HFFc6 (cell line): ENCODE results near the gene ATG9A. TPM values are rescaled to one million over a fixed set of nuclear protein-coding genes. Genes with fewer than 3 reads are reported as not detected.

ENCODE experiments used
- DNase-seq: peaks from one replicate; pipeline ENCODE4 v3.0.0-alpha.2; 2018
- H3K27ac Mint-ChIP-seq: 2 replicates; pipeline ENCODE4 v1.8.0; 2020; ENCODE audit warnings: mild to moderate bottlenecking, mixed read lengths
- H3K27me3 Mint-ChIP-seq: 2 replicates; pipeline ENCODE4 v1.8.0; 2021; ENCODE audit warnings: mild to moderate bottlenecking, moderate library complexity, mixed read lengths; ENCODE audit not compliant: insufficient read depth
- H3K36me3 Mint-ChIP-seq: 2 replicates; pipeline ENCODE4 v1.8.0; 2021; ENCODE audit warnings: low read depth, mixed read lengths
- H3K4me1 Mint-ChIP-seq: 2 replicates; pipeline ENCODE4 v1.8.0; 2020; ENCODE audit warnings: low read depth, mixed read lengths
- H3K4me3 Mint-ChIP-seq: 2 replicates; pipeline ENCODE4 v1.8.0; 2020; ENCODE audit warnings: mild to moderate bottlenecking, moderate library complexity, mixed read lengths
- H3K9me3 Mint-ChIP-seq: 2 replicates; pipeline ENCODE4 v1.8.0; 2020; ENCODE audit warnings: mild to moderate bottlenecking, mixed read lengths
- CTCF ChIP-seq: fragments of 200-600 bp; sonication (generic); IDR thresholded peaks from 2 replicates; pipeline ENCODE4 v1.5.0; 2021; ENCODE audit warnings: antibody characterized with exemption, mild to moderate bottlenecking
- total RNA-seq, 6 experiments: library from RNA; stranded (reverse); fragmentation: NEBNext Ultra II Directional; extraction: Animal tissue kit (Norgen Biotek cat#: 25700); gene quantifications; 2 replicates in 1 of 6; 3 replicates in 5 of 6; pipeline ENCODE4 v1.2.3, GENCODE V29; 2021

The ATG9A gene
- total RNA-seq, 6 experiments from 2014 or later, result 50.5 to 58.8 (median 52.5) TPM

GRCh38 chr2:219245899-219246230 is 16.4 kb upstream of the ATG9A start:
- Mint-ChIP-seq H3K27me3 (peaks cover 3% of the 10 kb centered on the region), H3K27ac (peak overlapping the region; percentile 97), H3K4me3 (peak overlapping the region; percentile 97), H3K4me1 (peaks cover 37% of the 10 kb centered on the region), H3K9me3 (no peaks in the 10 kb centered on the region), H3K36me3 (peaks cover 11% of the 10 kb centered on the region; the same call in 1 of the 2 replicates)
- DNase-seq, result no peak
- no peak for TF ChIP-seq CTCF

GRCh38 chr2:219245148-219245898 is 15.9 kb upstream of the ATG9A start, which contains the start of the genes GLB1L and STK16:
GLB1L (minus strand) TSS chr2:219245444; CDS start chr2:219243573, 1,871 bp downstream.
STK16 (plus strand) TSS chr2:219245479; CDS start chr2:219246000, 521 bp downstream.
- peak within 1 kb of the TSS; percentile 97 for H3K4me3 Mint-ChIP-seq
- TF ChIP-seq CTCF, result no peak
- no peaks in the 10 kb centered on the region for H3K9me3 Mint-ChIP-seq
- DNase-seq, result peak; percentile 92
- H3K4me1 Mint-ChIP-seq, result peaks cover 31% of the 10 kb centered on the region
- H3K27me3 Mint-ChIP-seq, result peaks cover 3% of the 10 kb centered on the region; the same call in 1 of the 2 replicates
- H3K27ac Mint-ChIP-seq, result peak within 1 kb of the TSS; percentile 97
- H3K36me3 Mint-ChIP-seq, result peaks cover 6% of the 10 kb centered on the region; the same call in 1 of the 2 replicates

- no peaks in the 10 kb centered on the region for H3K9me3 Mint-ChIP-seq
- peaks cover 3% of the 10 kb centered on the region; the same call in 1 of the 2 replicates for H3K27me3 Mint-ChIP-seq
- H3K4me1 Mint-ChIP-seq, result peaks cover 26% of the 10 kb centered on the region
- TF ChIP-seq CTCF, result no peak
- peak overlapping the region; percentile 97 for H3K4me3 Mint-ChIP-seq
- peak overlapping the region; percentile 97 for H3K27ac Mint-ChIP-seq
- no peak for DNase-seq
- peaks cover under 1% of the 10 kb centered on the region; the same call in 1 of the 2 replicates for H3K36me3 Mint-ChIP-seq
Observed at GRCh38 chr2:219244789-219245147, 15.3 kb upstream of the ATG9A start.

GRCh38 chr2:219243291-219243761 is 13.9 kb upstream of the ATG9A start:
- no peak for DNase-seq
- H3K9me3 Mint-ChIP-seq, result no peaks in the 10 kb centered on the region
- H3K27ac Mint-ChIP-seq, result no peak overlapping the region
- H3K4me3 Mint-ChIP-seq, result no peak overlapping the region
- TF ChIP-seq CTCF, result no peak
- H3K36me3 Mint-ChIP-seq, result no peaks in the 10 kb centered on the region; the same call in 1 of the 2 replicates
- peaks cover 11% of the 10 kb centered on the region for H3K4me1 Mint-ChIP-seq
- no peaks in the 10 kb centered on the region for H3K27me3 Mint-ChIP-seq

- TF ChIP-seq CTCF, result no peak
- Mint-ChIP-seq H3K4me1 (peaks cover 9% of the 10 kb centered on the region), H3K27me3 (no peaks in the 10 kb centered on the region), H3K4me3 (no peak overlapping the region), H3K36me3 (peaks cover 10% of the 10 kb centered on the region), H3K9me3 (no peaks in the 10 kb centered on the region), H3K27ac (no peak overlapping the region)
- DNase-seq, result no peak
Observed at GRCh38 chr2:219234331-219234730, 4.9 kb upstream of the ATG9A start.
